Measurements from ENCODE around the gene SFSWAP.

SFSWAP gene

DNA sequence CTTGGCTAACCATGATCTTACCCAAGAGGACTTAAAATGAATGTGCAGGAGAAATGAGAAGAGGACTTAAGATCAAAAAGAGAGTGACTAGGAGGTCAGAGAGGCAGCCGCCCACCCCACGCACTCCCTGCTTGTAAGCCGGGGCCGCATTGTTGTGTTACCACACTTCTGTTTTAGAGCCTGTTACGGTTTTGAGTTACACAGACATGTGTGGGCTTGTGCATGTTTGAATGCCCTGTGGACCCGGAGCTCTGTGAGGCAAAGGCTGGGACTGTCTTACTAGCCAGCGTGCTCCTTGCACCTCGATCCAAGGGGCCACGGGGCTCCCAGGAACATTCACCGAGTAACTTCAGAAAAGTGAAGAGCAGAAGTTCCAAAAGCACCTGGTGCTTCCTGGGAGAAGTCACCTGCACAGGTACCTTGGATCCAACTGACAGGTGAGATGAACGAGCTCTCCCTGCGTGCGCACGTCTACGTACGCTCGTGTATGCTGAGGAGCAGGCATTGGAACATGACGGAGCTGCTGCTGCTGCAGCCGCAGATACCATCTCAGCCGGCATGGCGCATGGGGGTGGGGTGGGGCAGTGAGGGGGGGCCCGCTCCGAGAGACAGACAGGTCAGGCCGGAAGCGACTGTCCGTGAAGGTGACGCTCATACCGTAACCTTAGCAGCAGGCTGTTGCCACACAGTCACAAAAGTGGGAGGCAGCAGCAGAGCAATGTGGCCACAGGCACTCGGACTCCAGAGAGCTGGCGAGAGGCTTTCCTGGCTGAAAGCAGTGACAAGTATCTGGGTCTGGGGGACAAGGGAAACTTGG, 23.7 kb downstream of the SFSWAP start:
- H3K4me3 ChIP-seq (replicated peaks; ENCODE audit: insufficient read depth, low read length) = no peak overlapping the region
- no peak for DNase-seq (ENCODE audit: low read depth in 1 of 2, low spot score in 1 of 2)
- no peaks in the 10 kb centered on the region for H3K27me3 ChIP-seq (ENCODE audit: insufficient read depth, poor library complexity, severe bottlenecking)
- no peak for TF ChIP-seq SPI1 (IDR thresholded peaks at IDR 0.05; ENCODE audit: borderline replicate concordance, low read depth)
- TF ChIP-seq GABPA (IDR thresholded peaks at IDR 0.05; ENCODE audit: low read depth) = no peak
- TF ChIP-seq, protein P1, sequence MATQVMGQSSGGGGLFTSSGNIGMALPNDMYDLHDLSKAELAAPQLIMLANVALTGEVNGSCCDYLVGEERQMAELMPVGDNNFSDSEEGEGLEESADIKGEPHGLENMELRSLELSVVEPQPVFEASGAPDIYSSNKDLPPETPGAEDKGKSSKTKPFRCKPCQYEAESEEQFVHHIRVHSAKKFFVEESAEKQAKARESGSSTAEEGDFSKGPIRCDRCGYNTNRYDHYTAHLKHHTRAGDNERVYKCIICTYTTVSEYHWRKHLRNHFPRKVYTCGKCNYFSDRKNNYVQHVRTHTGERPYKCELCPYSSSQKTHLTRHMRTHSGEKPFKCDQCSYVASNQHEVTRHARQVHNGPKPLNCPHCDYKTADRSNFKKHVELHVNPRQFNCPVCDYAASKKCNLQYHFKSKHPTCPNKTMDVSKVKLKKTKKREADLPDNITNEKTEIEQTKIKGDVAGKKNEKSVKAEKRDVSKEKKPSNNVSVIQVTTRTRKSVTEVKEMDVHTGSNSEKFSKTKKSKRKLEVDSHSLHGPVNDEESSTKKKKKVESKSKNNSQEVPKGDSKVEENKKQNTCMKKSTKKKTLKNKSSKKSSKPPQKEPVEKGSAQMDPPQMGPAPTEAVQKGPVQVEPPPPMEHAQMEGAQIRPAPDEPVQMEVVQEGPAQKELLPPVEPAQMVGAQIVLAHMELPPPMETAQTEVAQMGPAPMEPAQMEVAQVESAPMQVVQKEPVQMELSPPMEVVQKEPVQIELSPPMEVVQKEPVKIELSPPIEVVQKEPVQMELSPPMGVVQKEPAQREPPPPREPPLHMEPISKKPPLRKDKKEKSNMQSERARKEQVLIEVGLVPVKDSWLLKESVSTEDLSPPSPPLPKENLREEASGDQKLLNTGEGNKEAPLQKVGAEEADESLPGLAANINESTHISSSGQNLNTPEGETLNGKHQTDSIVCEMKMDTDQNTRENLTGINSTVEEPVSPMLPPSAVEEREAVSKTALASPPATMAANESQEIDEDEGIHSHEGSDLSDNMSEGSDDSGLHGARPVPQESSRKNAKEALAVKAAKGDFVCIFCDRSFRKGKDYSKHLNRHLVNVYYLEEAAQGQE (IDR thresholded peaks at IDR 0.05; ENCODE audit: insufficient replicate concordance, low read depth) = no peak
- TF ChIP-seq, protein P2, sequence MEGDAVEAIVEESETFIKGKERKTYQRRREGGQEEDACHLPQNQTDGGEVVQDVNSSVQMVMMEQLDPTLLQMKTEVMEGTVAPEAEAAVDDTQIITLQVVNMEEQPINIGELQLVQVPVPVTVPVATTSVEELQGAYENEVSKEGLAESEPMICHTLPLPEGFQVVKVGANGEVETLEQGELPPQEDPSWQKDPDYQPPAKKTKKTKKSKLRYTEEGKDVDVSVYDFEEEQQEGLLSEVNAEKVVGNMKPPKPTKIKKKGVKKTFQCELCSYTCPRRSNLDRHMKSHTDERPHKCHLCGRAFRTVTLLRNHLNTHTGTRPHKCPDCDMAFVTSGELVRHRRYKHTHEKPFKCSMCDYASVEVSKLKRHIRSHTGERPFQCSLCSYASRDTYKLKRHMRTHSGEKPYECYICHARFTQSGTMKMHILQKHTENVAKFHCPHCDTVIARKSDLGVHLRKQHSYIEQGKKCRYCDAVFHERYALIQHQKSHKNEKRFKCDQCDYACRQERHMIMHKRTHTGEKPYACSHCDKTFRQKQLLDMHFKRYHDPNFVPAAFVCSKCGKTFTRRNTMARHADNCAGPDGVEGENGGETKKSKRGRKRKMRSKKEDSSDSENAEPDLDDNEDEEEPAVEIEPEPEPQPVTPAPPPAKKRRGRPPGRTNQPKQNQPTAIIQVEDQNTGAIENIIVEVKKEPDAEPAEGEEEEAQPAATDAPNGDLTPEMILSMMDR (IDR thresholded peaks at IDR 0.05; ENCODE audit: insufficient read depth, low read length) = no peak
- TF ChIP-seq POLR2AphosphoS5 (IDR thresholded peaks at IDR 0.05; ENCODE audit: low read depth) = no peak
- no peak overlapping the region for H3K27ac ChIP-seq (replicated peaks)

DNA sequence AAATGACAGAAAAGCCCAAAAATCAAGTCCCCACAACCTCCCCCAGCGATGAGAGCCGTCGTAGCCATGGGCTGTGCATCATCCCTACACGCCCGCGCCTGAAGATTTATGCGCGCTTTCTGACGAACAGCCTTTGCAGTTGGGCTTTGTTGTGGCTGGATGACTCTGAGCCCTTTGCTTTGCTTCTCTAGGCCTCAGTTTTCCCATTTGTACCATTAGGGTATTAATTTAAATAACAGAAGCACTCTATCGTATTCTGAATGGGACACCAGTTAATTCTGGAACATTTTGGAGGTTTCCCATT, 24.2 kb downstream of the SFSWAP start:
- Histone ChIP-seq H3K27me3 (ENCODE audit: insufficient read depth, poor library complexity, severe bottlenecking) (no peaks in the 10 kb centered on the region), H3K4me3 (replicated peaks; ENCODE audit: insufficient read depth, low read length) (no peak overlapping the region), H3K27ac (replicated peaks) (no peak overlapping the region)
- no peak for DNase-seq (ENCODE audit: low read depth in 1 of 2, low spot score in 1 of 2)
- TF ChIP-seq GABPA (IDR thresholded peaks at IDR 0.05; ENCODE audit: low read depth) (no peak), SPI1 (IDR thresholded peaks at IDR 0.05; ENCODE audit: borderline replicate concordance, low read depth) (no peak), POLR2AphosphoS5 (IDR thresholded peaks at IDR 0.05; ENCODE audit: low read depth) (no peak)
- TF ChIP-seq, protein P2 (IDR thresholded peaks at IDR 0.05; ENCODE audit: insufficient read depth, low read length) = no peak
- TF ChIP-seq, protein P1 (IDR thresholded peaks at IDR 0.05; ENCODE audit: insufficient replicate concordance, low read depth) = no peak

DNA sequence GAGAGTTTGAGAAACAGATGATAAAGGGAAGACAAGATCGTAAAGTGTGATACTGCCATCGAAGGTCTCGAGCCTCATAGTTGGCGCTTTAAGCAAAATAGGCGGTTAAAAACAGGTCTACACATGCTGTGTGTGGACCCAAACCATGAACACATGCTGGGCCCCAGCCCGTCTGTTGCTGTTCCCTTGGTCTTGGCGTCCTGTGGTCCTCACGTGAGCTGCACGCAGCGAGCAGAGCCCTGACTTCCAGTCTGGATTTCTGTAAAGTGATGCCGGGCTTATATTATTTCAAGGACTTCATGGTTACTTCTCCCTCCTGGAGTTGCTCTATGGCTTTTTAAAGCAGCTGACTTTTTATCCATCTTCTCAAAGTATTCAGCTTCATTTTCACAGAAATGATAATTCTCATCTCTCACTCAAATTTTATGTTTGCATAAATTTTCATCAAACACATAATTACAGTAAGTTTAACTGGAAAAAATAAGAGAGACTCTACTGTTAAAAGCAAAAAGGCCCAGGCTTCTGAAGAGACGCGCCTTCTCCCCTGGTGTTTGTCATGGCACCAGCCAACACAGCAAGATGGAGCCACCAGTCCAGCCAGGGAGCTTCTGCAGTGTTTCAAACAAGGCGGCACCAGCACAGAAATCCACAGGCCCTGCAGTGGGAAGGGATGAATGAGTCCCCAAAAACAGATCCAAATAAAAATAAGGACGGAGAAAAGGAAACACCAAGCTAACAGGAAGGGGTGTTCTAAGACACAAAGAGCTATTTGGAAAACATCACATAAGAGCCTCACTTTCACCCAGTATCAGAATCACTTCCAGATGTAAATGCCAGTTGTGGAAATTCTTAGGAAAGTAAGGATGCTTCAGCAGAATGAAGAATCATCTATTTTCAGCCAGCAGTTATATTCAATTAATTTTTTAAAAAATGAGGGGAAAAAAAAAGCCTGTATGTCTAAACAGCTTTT, 24.9 kb downstream of the SFSWAP start:
- Histone ChIP-seq H3K27ac (replicated peaks) (no peak overlapping the region), H3K4me3 (replicated peaks; ENCODE audit: insufficient read depth, low read length) (no peak overlapping the region), H3K27me3 (ENCODE audit: insufficient read depth, poor library complexity, severe bottlenecking) (no peaks in the 10 kb centered on the region)
- TF ChIP-seq, protein P2 (IDR thresholded peaks at IDR 0.05; ENCODE audit: insufficient read depth, low read length) = no peak
- TF ChIP-seq SPI1 (IDR thresholded peaks at IDR 0.05; ENCODE audit: borderline replicate concordance, low read depth) (no peak), POLR2AphosphoS5 (IDR thresholded peaks at IDR 0.05; ENCODE audit: low read depth) (no peak), GABPA (IDR thresholded peaks at IDR 0.05; ENCODE audit: low read depth) (no peak)
- TF ChIP-seq, protein P1 (IDR thresholded peaks at IDR 0.05; ENCODE audit: insufficient replicate concordance, low read depth) = no peak
- no peak for DNase-seq (ENCODE audit: low read depth in 1 of 2, low spot score in 1 of 2)

All from HL-60 (cell line).